HG02678 (cell line): ENCODE data around the gene UBTF.

Experiments
- ATAC-seq: cut with Tn5 transposase; IDR thresholded peaks from one replicate; pipeline ENCODE4 v1.9.1; 2021; ENCODE audit warnings: mild to moderate bottlenecking, moderate library complexity; ENCODE audit not compliant: unreplicated experiment

Gene UBTF

GRCh38 chr17:44214230-44214494 is 5.3 kb downstream of the UBTF start:
- no peak for ATAC-seq

- ATAC-seq: no peak
Measured at GRCh38 chr17:44213403-44214229, 5.9 kb downstream of the UBTF start.

- no peak for ATAC-seq
Measured at GRCh38 chr17:44212507-44213402, 6.7 kb downstream of the UBTF start.

- ATAC-seq: no peak
Measured at GRCh38 chr17:44211281-44212265, 7.9 kb downstream of the UBTF start.

- peak; percentile 79 for ATAC-seq
Measured at GRCh38 chr17:44210342-44211192, 8.9 kb downstream of the UBTF start.

- no peak for ATAC-seq
Measured at GRCh38 chr17:44209786-44210341, 9.6 kb downstream of the UBTF start.

GRCh38 chr17:44207743-44208142 is 11.7 kb downstream of the UBTF start:
- ATAC-seq: no peak

- ATAC-seq: no peak
Measured at GRCh38 chr17:44207319-44207718, 12.2 kb downstream of the UBTF start.

GRCh38 chr17:44206825-44207155 is 12.7 kb downstream of the UBTF start:
- no peak for ATAC-seq

GRCh38 chr17:44205962-44206824 is 13.3 kb downstream of the UBTF start:
- no peak for ATAC-seq

- no peak for ATAC-seq
Measured at GRCh38 chr17:44204441-44204882, 15.0 kb downstream of the UBTF start.

GRCh38 chr17:44203731-44204440 is 15.6 kb downstream of the UBTF start:
- ATAC-seq: no peak

GRCh38 chr17:44202756-44203155 is 16.7 kb downstream of the UBTF start:
- no peak for ATAC-seq

- no peak for ATAC-seq
Measured at GRCh38 chr17:44200478-44201155, 18.9 kb downstream of the UBTF start.

- ATAC-seq: peak; percentile 68
Measured at GRCh38 chr17:44199553-44200477, 19.7 kb downstream of the UBTF start, which contains the start of gene ATXN7L3. Gene ATXN7L3 (minus strand): TSS chr17:44199884. CDS start chr17:44198070, 1,814 bp downstream.
